Left ventricle myocardium superior (tissue), 1 donor: ENCODE data around the gene SPATA22. TPM values are rescaled to one million over a fixed set of nuclear protein-coding genes. Genes with fewer than 3 reads are reported as not detected.
"Not testable (repeated sequence)": the region's sequence is repeated elsewhere in the genome, so short reads cannot be mapped to it uniquely, and the experiment has no call there.

Experiments used
- ATAC-seq: fragments of 200-7000 bp; cut with Tn5 transposase; one replicate; pipeline ENCODE4 v1.9.1; 2020; ENCODE audit warnings: mild to moderate bottlenecking, moderate library complexity
- DNase-seq: peaks from one replicate; pipeline ENCODE4 v3.0.0-alpha.2; 2020
- intact Hi-C: fragments of 100-400 bp; cut with micrococcal nuclease; formaldehyde crosslinking; loops from one replicate; pipeline ENCODE4 v1.11.0; 2022
- long read RNA-seq: library from polyadenylated mRNA; unstranded; transcript quantifications from one replicate; pipeline ENCODE4 v2.0.0, GENCODE V29; 2021
- total RNA-seq: library from RNA; stranded (reverse); fragmentation: NEBNext Ultra II Directional; extraction: Animal tissue kit (Norgen Biotek cat#: 25700); gene quantifications from one replicate; pipeline ENCODE4 v1.2.1, GENCODE V29; 2021
- donor health status: DM: no; HTN: yes; CAD: no; lungs with severe emphysema.

Gene SPATA22
- total RNA-seq = 0.50 TPM
- long read RNA-seq, partial matches to known transcripts = 0 of 2 reads
- long read RNA-seq, other reads (novel, unspliced or antisense) = 2 of 2 reads

- ATAC-seq (no peak), DNase-seq (no peak)
- intact Hi-C loops = no loop called here
These were observed at the start of gene SPATA22 for GRCh38 chr17:3471599-3471998. TSS of gene SPATA22 (minus strand) at chr17:3471819. CDS start at chr17:3469325, 2,494 bp downstream.

GRCh38 chr17:3519472-3519871 is 47.9 kb upstream of the SPATA22 start:
- ATAC-seq, intact Hi-C loops: not testable (repeated sequence)

GRCh38 chr17:3514873-3515272 is 43.3 kb upstream of the SPATA22 start:
- DNase-seq = no peak
- intact Hi-C loops = no loop called here
- no peak for ATAC-seq

More at GRCh38 chr17:3519472-3519871, 47.9 kb upstream of the SPATA22 start:
- not testable (repeated sequence) for DNase-seq

- ATAC-seq, DNase-seq, intact Hi-C loops: not testable (repeated sequence)
These were observed 42.5 kb upstream of the SPATA22 start for GRCh38 chr17:3514167-3514566.

GRCh38 chr17:3513305-3514035 is 41.9 kb upstream of the SPATA22 start:
- intact Hi-C loops = no loop called here
- ATAC-seq = peak; percentile 18

GRCh38 chr17:3512505-3513171 is 41.0 kb upstream of the SPATA22 start:
- intact Hi-C loops = no loop called here
- ATAC-seq (peak; percentile 97), DNase-seq (peak; percentile 90)

More at GRCh38 chr17:3513305-3514035, 41.9 kb upstream of the SPATA22 start:
- no peak for DNase-seq

- intact Hi-C loops = no loop called here
- peak; percentile 50 for ATAC-seq
- peak; percentile 41 for DNase-seq
These were observed 40.4 kb upstream of the SPATA22 start for GRCh38 chr17:3511852-3512504.

- DNase-seq (no peak), ATAC-seq (no peak)
- intact Hi-C loops = no loop called here
These were observed 38.5 kb upstream of the SPATA22 start for GRCh38 chr17:3510090-3510489.

- intact Hi-C loops = no loop called here
- no peak for DNase-seq
- no peak for ATAC-seq
These were observed 36.2 kb upstream of the SPATA22 start for GRCh38 chr17:3507869-3508268.

- DNase-seq (no peak), ATAC-seq (no peak)
- intact Hi-C loops = no loop called here
These were observed 35.5 kb upstream of the SPATA22 start for GRCh38 chr17:3507071-3507470.

- no peak for ATAC-seq
- intact Hi-C loops = no loop called here
- no peak for DNase-seq
These were observed 34.4 kb upstream of the SPATA22 start for GRCh38 chr17:3506054-3506453.

GRCh38 chr17:3505008-3505407 is 33.4 kb upstream of the SPATA22 start:
- intact Hi-C loops = no loop called here
- no peak for ATAC-seq
- no peak for DNase-seq

GRCh38 chr17:3503285-3503684 is 31.7 kb upstream of the SPATA22 start:
- intact Hi-C loops = no loop called here
- DNase-seq (no peak), ATAC-seq (no peak)

GRCh38 chr17:3502466-3502865 is 30.8 kb upstream of the SPATA22 start:
- intact Hi-C loops = no loop called here
- ATAC-seq (no peak), DNase-seq (no peak)

GRCh38 chr17:3501344-3501743 is 29.7 kb upstream of the SPATA22 start:
- no peak for ATAC-seq
- DNase-seq = no peak
- intact Hi-C loops = no loop called here

- DNase-seq = no peak
- intact Hi-C loops = no loop called here
- ATAC-seq = no peak
These were observed 25.5 kb upstream of the SPATA22 start for GRCh38 chr17:3497101-3497500.

- ATAC-seq (no peak), DNase-seq (no peak)
These were observed 14.0 kb upstream of the SPATA22 start for GRCh38 chr17:3485481-3486068.

GRCh38 chr17:3482852-3483251 is 11.2 kb upstream of the SPATA22 start:
- no peak for DNase-seq
- intact Hi-C loops = no loop called here
- ATAC-seq = no peak

More at GRCh38 chr17:3485481-3486068, 14.0 kb upstream of the SPATA22 start:
- intact Hi-C loops = no loop called here

GRCh38 chr17:3479988-3480387 is 8.4 kb upstream of the SPATA22 start:
- no peak for ATAC-seq
- intact Hi-C loops = no loop called here
- no peak for DNase-seq
